ENCODE results near the gene POLR2M.

Gene POLR2M

DNA sequence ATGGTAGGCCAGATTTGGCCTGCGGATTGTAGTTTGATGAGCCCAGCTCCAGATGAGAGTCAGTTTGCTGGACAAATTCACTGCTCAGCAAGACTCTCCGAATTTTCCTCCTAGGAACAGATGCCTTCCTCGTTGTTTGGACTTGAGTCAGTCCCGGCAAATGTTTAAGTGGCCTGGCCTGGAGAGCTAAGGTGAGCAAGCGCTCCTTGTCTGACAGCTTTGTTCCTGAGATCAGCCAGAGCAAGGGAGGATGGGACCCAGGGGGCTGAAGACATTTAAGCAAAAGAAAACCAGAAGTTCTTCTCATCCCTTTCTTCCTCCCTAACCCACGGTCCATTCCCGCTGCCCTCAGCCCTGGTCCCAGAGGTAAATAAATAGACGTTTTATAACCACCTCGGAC lies 40.3 kb downstream of the POLR2M start:
- Mint-ChIP-seq H3K27ac (peak overlapping the region; percentile 30), H3K27me3 (no peaks in the 10 kb centered on the region), H3K4me3 (no peak overlapping the region), H3K4me1 (peaks cover 6% of the 10 kb centered on the region), H3K9me3 (no peaks in the 10 kb centered on the region), H3K36me3 (peaks cover 4% of the 10 kb centered on the region)

DNA sequence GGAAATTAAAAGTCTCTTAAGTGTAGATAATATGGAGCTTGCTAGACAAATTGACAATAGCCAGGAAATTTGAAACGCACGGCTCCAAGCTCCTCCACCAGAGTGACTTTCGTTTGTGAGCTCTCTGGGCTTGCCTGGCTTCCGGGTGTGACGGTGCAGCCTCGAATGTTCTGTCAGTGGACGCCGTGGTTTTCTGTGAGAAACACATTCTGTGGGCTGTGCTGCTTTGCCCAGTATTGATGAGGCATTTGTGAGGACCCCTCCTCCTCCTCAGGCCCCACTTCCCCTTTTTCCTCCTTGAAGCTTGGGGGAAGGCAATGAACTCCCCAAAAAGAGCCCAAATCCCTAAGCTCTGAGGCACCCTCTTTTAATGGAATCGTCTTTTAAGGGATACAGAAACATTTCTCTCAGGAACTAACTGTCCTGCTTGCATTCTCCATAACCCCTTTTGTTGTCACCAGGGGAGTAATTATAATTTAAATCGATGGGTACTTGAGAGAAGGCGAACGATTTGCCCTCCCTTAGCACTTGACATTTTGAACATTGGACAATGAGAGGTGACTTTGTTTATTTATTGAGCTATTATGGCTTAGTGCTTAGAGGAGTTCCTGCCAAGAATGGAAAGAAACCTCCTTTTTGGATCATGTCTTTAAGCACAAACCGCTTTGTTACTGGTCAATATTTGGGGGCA lies 40.8 kb downstream of the POLR2M start:
- no peak overlapping the region for H3K27ac Mint-ChIP-seq
- H3K9me3 Mint-ChIP-seq, result no peaks in the 10 kb centered on the region
- H3K4me3 Mint-ChIP-seq, result no peak overlapping the region
- peaks cover 6% of the 10 kb centered on the region for H3K4me1 Mint-ChIP-seq
- H3K27me3 Mint-ChIP-seq, result no peaks in the 10 kb centered on the region
- H3K36me3 Mint-ChIP-seq, result peaks cover 4% of the 10 kb centered on the region

DNA sequence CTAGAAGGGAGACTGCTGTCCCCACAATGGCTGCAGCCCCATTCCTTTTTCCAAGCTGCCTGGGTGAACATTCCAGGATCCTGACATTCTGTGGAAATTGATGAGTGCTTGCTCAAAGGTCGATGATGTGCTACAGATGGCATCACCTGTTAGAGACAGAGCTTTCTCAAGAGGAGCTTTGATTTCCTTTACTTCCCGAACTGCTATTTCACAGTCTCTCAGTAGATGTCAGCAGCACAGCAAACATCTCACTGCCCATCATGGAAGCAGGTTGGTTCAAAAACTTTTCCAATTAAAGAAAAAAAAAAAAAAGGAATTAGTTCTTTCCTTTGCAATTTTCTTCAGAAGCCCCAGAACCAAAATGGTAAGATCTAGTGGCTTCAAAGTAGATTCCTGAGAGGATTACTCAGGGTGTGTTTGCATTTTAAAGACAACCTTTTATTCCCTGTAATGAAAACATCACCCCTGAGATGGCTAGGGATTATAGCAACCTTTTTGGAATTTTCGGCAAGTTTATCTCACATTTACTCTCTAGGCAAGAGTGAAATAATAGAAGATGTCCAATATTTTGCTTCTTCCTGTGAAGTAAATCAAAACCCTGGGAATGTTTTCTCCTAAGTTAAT lies 44.8 kb downstream of the POLR2M start:
- peaks cover under 1% of the 10 kb centered on the region for H3K36me3 Mint-ChIP-seq
- no peak overlapping the region for H3K4me3 Mint-ChIP-seq
- no peaks in the 10 kb centered on the region for H3K9me3 Mint-ChIP-seq
- no peak overlapping the region for H3K27ac Mint-ChIP-seq
- no peaks in the 10 kb centered on the region for H3K27me3 Mint-ChIP-seq
- H3K4me1 Mint-ChIP-seq, result peaks cover 6% of the 10 kb centered on the region

DNA sequence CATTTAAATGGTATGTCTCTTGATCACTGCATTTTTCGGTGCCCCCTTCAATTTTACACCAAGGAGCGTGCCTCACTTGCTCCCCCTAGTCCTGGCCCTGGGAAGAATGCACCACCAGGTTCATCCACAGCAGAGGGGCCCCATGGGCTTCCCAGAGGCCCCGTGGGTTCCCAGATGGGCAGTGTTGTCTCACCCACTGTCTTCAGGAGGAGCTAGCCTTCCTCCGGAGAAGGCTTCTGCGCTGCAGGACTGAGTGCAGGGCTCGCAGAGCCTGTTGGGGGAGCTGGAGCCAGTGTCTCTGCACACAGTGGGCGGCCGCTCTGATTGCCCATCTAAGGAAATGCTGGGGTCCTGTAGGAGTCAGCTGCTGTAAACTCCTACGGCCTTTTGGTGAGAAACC lies 45.9 kb downstream of the POLR2M start:
- H3K4me1 Mint-ChIP-seq, result no peaks in the 10 kb centered on the region
- H3K27ac Mint-ChIP-seq, result no peak overlapping the region
- H3K4me3 Mint-ChIP-seq, result no peak overlapping the region
- H3K9me3 Mint-ChIP-seq, result no peaks in the 10 kb centered on the region
- no peaks in the 10 kb centered on the region for H3K36me3 Mint-ChIP-seq
- H3K27me3 Mint-ChIP-seq, result no peaks in the 10 kb centered on the region

DNA sequence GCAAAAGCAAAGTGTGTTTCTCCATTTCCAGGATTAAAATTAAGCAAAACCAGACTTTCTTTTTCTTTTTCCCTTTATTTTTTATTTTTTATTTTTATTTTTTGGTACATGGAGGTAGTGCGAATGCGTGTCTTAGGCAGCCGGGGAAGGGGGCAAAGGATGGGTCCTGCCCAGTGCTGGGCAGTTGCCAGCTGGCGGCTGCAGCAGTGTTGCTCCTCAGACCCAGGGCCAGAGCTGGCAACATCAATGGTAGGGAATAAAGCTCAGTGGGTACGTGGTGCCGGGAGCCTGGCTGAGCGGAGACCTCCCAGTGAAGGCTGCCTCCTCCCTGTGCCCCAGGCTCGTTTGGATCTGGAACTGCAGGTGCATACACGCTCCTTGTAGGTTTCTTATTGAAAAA lies 46.3 kb downstream of the POLR2M start:
- Mint-ChIP-seq H3K36me3 (no peaks in the 10 kb centered on the region), H3K27ac (no peak overlapping the region), H3K4me3 (no peak overlapping the region), H3K4me1 (no peaks in the 10 kb centered on the region), H3K27me3 (no peaks in the 10 kb centered on the region), H3K9me3 (no peaks in the 10 kb centered on the region)

DNA sequence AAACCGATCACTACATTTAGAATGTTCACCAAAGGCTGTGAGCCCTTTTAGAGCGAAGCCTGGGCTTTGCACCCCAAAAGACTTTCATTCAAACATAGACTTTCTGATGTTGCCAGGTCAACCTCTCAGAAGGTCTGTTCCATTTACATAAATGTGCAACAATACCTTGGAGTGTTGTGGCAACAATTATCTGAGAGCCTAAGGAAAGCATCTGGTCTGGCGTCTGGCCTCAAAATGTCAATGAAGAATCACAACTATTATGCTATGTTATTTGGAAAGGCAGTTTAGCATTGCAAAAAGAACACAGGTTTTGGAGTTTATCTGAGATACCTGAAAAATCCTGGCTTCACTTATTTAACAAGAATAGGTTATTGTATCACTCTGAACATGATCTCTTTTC lies 50.0 kb downstream of the POLR2M start:
- Mint-ChIP-seq H3K9me3 (no peaks in the 10 kb centered on the region), H3K27ac (no peak overlapping the region), H3K27me3 (no peaks in the 10 kb centered on the region), H3K4me3 (no peak overlapping the region), H3K4me1 (no peaks in the 10 kb centered on the region), H3K36me3 (no peaks in the 10 kb centered on the region)

DNA sequence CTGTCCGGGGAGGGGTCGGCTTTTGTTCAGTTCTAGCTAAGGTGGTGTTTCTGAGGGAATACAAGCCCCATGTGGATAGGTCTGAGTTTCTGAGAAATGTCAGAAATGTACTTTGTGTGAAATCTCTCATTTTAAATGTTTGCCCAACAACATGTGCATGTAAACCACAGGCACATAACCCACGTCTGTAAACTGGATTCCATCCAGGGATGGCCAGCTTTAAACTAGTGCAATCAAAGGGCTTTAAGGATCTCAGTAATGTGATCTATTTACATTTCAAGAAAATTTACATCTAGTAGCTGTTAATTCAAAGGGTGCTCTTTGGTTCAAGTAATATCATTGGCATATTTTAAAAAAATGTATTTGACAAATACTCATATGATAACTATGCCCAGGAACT lies 52.0 kb downstream of the POLR2M start:
- no peaks in the 10 kb centered on the region for H3K9me3 Mint-ChIP-seq
- no peak overlapping the region for H3K4me3 Mint-ChIP-seq

DNA sequence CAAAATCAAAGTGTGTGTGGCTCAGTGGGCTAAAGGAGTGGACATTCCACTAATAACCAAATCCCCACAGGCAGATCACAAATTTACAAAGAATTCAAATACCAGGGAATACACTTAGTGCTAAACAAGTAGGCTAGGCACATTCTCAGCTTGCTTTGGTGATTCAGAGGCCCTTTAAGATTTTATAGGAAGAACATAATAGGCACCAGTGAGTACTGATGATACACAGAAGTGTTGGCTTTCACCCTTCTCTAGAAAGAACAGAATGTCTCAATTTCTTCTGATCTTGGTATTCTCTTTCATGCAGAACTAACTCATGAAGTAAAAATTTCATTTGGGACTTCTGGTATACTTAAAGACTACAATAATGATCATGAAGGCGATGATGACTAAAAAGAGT lies 55.0 kb downstream of the POLR2M start:
- H3K27me3 Mint-ChIP-seq, result no peaks in the 10 kb centered on the region
- H3K36me3 Mint-ChIP-seq, result peaks cover 2% of the 10 kb centered on the region
- no peaks in the 10 kb centered on the region for H3K9me3 Mint-ChIP-seq
- H3K4me1 Mint-ChIP-seq, result no peaks in the 10 kb centered on the region
- H3K27ac Mint-ChIP-seq, result no peak overlapping the region
- no peak overlapping the region for H3K4me3 Mint-ChIP-seq

More for the DNA sequence above, 52.0 kb downstream of the POLR2M start:
- no peaks in the 10 kb centered on the region for H3K27me3 Mint-ChIP-seq
- H3K36me3 Mint-ChIP-seq, result peaks cover 2% of the 10 kb centered on the region
- no peak overlapping the region for H3K27ac Mint-ChIP-seq
- no peaks in the 10 kb centered on the region for H3K4me1 Mint-ChIP-seq

DNA sequence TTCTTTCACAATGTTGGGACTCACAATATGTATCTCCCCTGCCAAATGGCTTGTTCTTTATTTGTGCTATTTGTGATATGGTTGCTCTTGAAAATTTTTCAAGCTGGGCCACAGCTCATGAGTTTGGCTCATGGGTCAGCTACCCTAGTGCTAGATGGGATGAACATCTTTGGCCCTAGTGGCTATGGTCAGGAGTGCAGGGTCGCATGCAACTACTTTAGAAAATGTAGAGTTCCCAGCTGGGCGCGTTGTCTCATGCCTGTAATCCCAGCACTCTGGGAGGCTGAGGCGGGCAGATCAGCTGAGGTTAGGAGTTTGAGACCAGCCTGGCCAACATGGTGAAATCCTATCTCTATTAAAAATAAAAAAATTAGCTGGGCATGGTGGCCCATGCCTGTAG lies 55.8 kb downstream of the POLR2M start:
- peaks cover 2% of the 10 kb centered on the region for H3K36me3 Mint-ChIP-seq
- H3K27ac Mint-ChIP-seq, result no peak overlapping the region
- H3K4me3 Mint-ChIP-seq, result no peak overlapping the region
- no peaks in the 10 kb centered on the region for H3K9me3 Mint-ChIP-seq
- H3K4me1 Mint-ChIP-seq, result peaks cover 2% of the 10 kb centered on the region
- no peaks in the 10 kb centered on the region for H3K27me3 Mint-ChIP-seq

DNA sequence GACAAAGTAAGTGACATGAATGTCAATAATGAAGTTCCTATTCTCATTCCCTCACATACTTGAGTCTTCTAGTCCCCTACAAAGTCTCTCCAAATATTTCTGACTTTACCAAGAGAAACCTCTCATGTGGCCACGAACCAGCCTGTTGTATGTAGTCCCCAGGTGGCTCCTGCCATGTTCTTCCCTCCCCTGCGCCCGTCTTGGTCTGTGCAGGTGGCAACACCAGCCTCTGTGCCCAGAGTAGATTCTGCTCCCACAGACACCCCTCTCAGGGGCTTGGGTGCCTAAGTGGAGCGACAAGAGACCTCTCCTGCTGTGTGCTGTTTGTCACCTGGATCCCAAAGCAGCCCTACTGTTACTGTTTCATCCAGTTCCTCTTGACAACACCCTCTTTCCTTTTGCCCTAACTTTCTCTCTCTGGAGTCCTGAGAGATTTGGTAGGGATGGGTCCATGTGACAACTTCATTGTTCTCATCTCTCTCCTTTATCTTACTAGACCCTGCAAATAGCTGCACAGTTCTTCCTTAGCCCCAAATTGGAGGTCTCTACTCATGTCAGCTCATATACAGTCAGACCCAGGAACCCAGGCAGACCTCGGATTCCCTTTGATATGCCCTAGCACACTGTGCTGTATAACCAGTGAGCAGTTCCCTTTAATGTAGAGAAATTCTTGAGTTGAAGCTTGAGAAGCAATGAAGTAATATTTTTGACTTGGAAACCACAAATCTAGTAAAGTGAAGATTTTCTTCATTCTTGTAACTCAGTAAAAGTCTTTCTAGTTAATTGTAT lies 56.9 kb downstream of the POLR2M start:
- Mint-ChIP-seq H3K36me3 (peaks cover 2% of the 10 kb centered on the region), H3K4me3 (no peak overlapping the region), H3K27me3 (no peaks in the 10 kb centered on the region), H3K27ac (no peak overlapping the region), H3K9me3 (no peaks in the 10 kb centered on the region), H3K4me1 (peaks cover 11% of the 10 kb centered on the region)
